OCI-LY1 (cell line): ENCODE data around the gene CRHBP.
"Not testable (repeated sequence)": the region's sequence is repeated elsewhere in the genome, so short reads cannot be mapped to it uniquely, and the experiment has no call there.

Experiments
- H2AFZ ChIP-seq: fragments of 200-600 bp; sonication (generic), shearing (Covaris generic); 2 replicates; pipeline ENCODE4 v1.6.0; 2014; ENCODE audit warnings: antibody characterized with exemption, mild to moderate bottlenecking, low read length
- H3F3A ChIP-seq: fragments of 200-600 bp; sonication (generic), shearing (Covaris generic); 2 replicates; pipeline ENCODE4 v1.6.0; 2014; ENCODE audit warnings: mild to moderate bottlenecking, antibody characterized with exemption, low read length, moderate library complexity; ENCODE audit not compliant: insufficient read depth
- H3K27ac ChIP-seq: fragments of 200-600 bp; sonication (generic); 2 replicates; pipeline ENCODE4 v1.5.1; 2014; ENCODE audit warnings: low read length, mixed run types, mild to moderate bottlenecking, low read depth; ENCODE audit not compliant: poor library complexity, severe bottlenecking
- H3K27me3 ChIP-seq: fragments of 200-600 bp; sonication (generic); 2 replicates; pipeline ENCODE4 v1.6.0; 2014; ENCODE audit warnings: antibody characterized with exemption, mild to moderate bottlenecking, low read length, moderate library complexity; ENCODE audit not compliant: insufficient read depth
- H3K36me3 ChIP-seq: fragments of 200-600 bp; sonication (generic); 2 replicates; pipeline ENCODE4 v1.6.1; 2014; ENCODE audit warnings: mild to moderate bottlenecking, antibody characterized with exemption, low read length, moderate library complexity, mixed read lengths; ENCODE audit not compliant: insufficient read depth
- H3K4me1 ChIP-seq: fragments of 200-600 bp; sonication (generic); 2 replicates; pipeline ENCODE4 v1.5.1; 2014; ENCODE audit warnings: mild to moderate bottlenecking, low read length, moderate library complexity; ENCODE audit not compliant: insufficient read depth, severe bottlenecking
- H3K4me2 ChIP-seq: fragments of 200-600 bp; sonication (generic), shearing (Covaris generic); 2 replicates; pipeline ENCODE4 v1.6.1; 2014; ENCODE audit warnings: low read length
- H3K4me3 ChIP-seq: fragments of 200-600 bp; sonication (generic); 2 replicates; pipeline ENCODE4 v1.5.1; 2014; ENCODE audit warnings: low read length, low read depth, mild to moderate bottlenecking, mixed read lengths; ENCODE audit not compliant: poor library complexity, severe bottlenecking
- H3K79me2 ChIP-seq: fragments of 200-600 bp; shearing (Covaris generic); 2 replicates; pipeline ENCODE4 v1.6.1; 2016; ENCODE audit warnings: mixed run types, low read length, mixed read lengths; ENCODE audit not compliant: insufficient read depth
- H3K9ac ChIP-seq: fragments of 200-600 bp; sonication (generic), shearing (Covaris generic); 2 replicates; pipeline ENCODE4 v1.6.1; 2014; ENCODE audit warnings: mild to moderate bottlenecking, low read length, mixed read lengths
- H3K9me2 ChIP-seq: fragments of 200-600 bp; sonication (generic), shearing (Covaris generic); 2 replicates; pipeline ENCODE4 v1.6.1; 2014; ENCODE audit warnings: low read depth, mild to moderate bottlenecking, low read length, mixed read lengths
- H3K9me3 ChIP-seq: fragments of 200-600 bp; shearing (Covaris generic); 2 replicates; pipeline ENCODE4 v1.6.1; 2014; ENCODE audit warnings: low read length, mixed read lengths
- H4K20me1 ChIP-seq: fragments of 200-600 bp; sonication (generic), shearing (Covaris generic); 2 replicates; pipeline ENCODE4 v1.6.0; 2016; ENCODE audit warnings: mild to moderate bottlenecking, low read length; ENCODE audit not compliant: insufficient read depth
- EZH2 ChIP-seq: fragments of 200-600 bp; sonication (generic), shearing (Covaris generic); IDR thresholded peaks from 2 replicates; pipeline ENCODE4 v1.8.0; 2017; ENCODE audit warnings: borderline replicate concordance, mixed run types, mild to moderate bottlenecking, antibody characterized with exemption, low read length, moderate library complexity, mixed read lengths
- TF ChIP-seq, protein P1 (sequence below): fragments of 200-600 bp; sonication (generic), shearing (Covaris generic); IDR thresholded peaks from 2 replicates; pipeline ENCODE4 v1.5.1; 2017; ENCODE audit warnings: mild to moderate bottlenecking, antibody characterized with exemption, low read length, moderate library complexity, mixed read lengths

The CRHBP gene

GRCh38 chr5:76994337-76994736, 41.5 kb downstream of the CRHBP start:
- no peaks in the 10 kb centered on the region for H3K9me2 ChIP-seq
- H3K79me2 ChIP-seq: no peaks in the 10 kb centered on the region
- H3K9ac ChIP-seq: no peak overlapping the region
- H3K9me3 ChIP-seq: no peaks in the 10 kb centered on the region
- peaks cover 18% of the 10 kb centered on the region for H3K36me3 ChIP-seq
- H3K4me1 ChIP-seq: no peaks in the 10 kb centered on the region
- H3K4me3 ChIP-seq: no peak overlapping the region
- no peaks in the 10 kb centered on the region for H3K27me3 ChIP-seq
- no peaks in the 10 kb centered on the region for H3F3A ChIP-seq
- no peak overlapping the region for H3K4me2 ChIP-seq
- no peak for TF ChIP-seq EZH2
- TF ChIP-seq, protein P1, sequence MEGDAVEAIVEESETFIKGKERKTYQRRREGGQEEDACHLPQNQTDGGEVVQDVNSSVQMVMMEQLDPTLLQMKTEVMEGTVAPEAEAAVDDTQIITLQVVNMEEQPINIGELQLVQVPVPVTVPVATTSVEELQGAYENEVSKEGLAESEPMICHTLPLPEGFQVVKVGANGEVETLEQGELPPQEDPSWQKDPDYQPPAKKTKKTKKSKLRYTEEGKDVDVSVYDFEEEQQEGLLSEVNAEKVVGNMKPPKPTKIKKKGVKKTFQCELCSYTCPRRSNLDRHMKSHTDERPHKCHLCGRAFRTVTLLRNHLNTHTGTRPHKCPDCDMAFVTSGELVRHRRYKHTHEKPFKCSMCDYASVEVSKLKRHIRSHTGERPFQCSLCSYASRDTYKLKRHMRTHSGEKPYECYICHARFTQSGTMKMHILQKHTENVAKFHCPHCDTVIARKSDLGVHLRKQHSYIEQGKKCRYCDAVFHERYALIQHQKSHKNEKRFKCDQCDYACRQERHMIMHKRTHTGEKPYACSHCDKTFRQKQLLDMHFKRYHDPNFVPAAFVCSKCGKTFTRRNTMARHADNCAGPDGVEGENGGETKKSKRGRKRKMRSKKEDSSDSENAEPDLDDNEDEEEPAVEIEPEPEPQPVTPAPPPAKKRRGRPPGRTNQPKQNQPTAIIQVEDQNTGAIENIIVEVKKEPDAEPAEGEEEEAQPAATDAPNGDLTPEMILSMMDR: no peak
- no peaks in the 10 kb centered on the region for H4K20me1 ChIP-seq
- no peak overlapping the region for H3K27ac ChIP-seq
- no peak overlapping the region for H2AFZ ChIP-seq

DNA sequence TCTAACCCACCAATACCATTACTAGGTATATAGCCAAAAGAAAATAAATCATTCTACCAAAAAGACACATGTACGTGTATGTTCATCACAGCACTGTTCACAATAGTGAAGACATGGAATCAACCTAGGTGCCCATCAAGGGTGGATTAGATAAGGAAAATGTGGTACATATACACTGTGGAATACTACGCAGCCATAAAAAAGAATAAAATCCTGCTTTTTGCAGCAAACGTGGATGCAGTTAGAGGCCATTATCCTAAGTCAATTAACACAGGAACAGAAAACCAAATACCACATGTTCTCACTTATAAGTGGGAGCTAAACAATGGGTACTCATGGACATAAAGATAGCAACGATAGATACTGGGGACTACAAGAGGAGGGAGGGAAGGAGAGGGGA, 45.4 kb downstream of the CRHBP start:
- H3K36me3 ChIP-seq: peaks cover 18% of the 10 kb centered on the region
- not testable (repeated sequence) for H3K4me1 ChIP-seq, H3K27ac ChIP-seq, H3K4me2 ChIP-seq, H3K27me3 ChIP-seq, H3K9me2 ChIP-seq, H3K9me3 ChIP-seq, H3K79me2 ChIP-seq, H3F3A ChIP-seq, H3K9ac ChIP-seq, H3K4me3 ChIP-seq, H2AFZ ChIP-seq, H4K20me1 ChIP-seq

- H2AFZ ChIP-seq: no peak overlapping the region
- no peak overlapping the region for H3K4me3 ChIP-seq
- H3K27ac ChIP-seq: no peak overlapping the region
- TF ChIP-seq, protein P1: no peak
- TF ChIP-seq EZH2: no peak
- no peaks in the 10 kb centered on the region for H3K79me2 ChIP-seq
- H3K36me3 ChIP-seq: peaks cover 18% of the 10 kb centered on the region
- H3F3A ChIP-seq: no peaks in the 10 kb centered on the region
- no peaks in the 10 kb centered on the region for H3K9me2 ChIP-seq
- H3K4me2 ChIP-seq: no peak overlapping the region
- no peaks in the 10 kb centered on the region for H3K27me3 ChIP-seq
- no peak overlapping the region for H3K9ac ChIP-seq
- H3K4me1 ChIP-seq: no peaks in the 10 kb centered on the region
- no peaks in the 10 kb centered on the region for H3K9me3 ChIP-seq
- H4K20me1 ChIP-seq: no peaks in the 10 kb centered on the region
Observed at GRCh38 chr5:76999451-76999850, 46.6 kb downstream of the CRHBP start.

- Histone ChIP-seq H3K9me2 (no peaks in the 10 kb centered on the region), H3K4me2 (no peak overlapping the region)
- TF ChIP-seq EZH2: no peak
- TF ChIP-seq, protein P1: no peak
Observed at GRCh38 chr5:77003246-77003645, 50.4 kb downstream of the CRHBP start.

More at GRCh38 chr5:77003246-77003645, 50.4 kb downstream of the CRHBP start:
- H3K9ac ChIP-seq: no peak overlapping the region
- H3K27ac ChIP-seq: no peak overlapping the region
- no peaks in the 10 kb centered on the region for H3K27me3 ChIP-seq
- H3K36me3 ChIP-seq: no peaks in the 10 kb centered on the region; the same call in 1 of the 2 replicates
- H3K79me2 ChIP-seq: no peaks in the 10 kb centered on the region
- no peak overlapping the region for H2AFZ ChIP-seq
- H3K9me3 ChIP-seq: no peaks in the 10 kb centered on the region
- H3K4me1 ChIP-seq: no peaks in the 10 kb centered on the region
- H4K20me1 ChIP-seq: no peaks in the 10 kb centered on the region
- no peaks in the 10 kb centered on the region for H3F3A ChIP-seq
- no peak overlapping the region for H3K4me3 ChIP-seq
